ENCODE results near the gene RAD51B. TPM values are rescaled to one million over a fixed set of nuclear protein-coding genes. Genes with fewer than 3 reads are reported as not detected.

The RAD51B gene
- total RNA-seq, 4 donors from 2014 or later = 5.0 to 31.8 (median 20.6) TPM

GRCh38 chr14:67879026-67879425 is 59.4 kb downstream of the RAD51B start:
- intact Hi-C loops (cut with DNase I; ENCODE audit: low total_unique reads) (no loop called here), in situ Hi-C loops (cut with MboI; ENCODE audit: low pct_ligation_motif_present in 1 of 4, low pct_unique_long_range_greater_than_20kb in 1 of 4, low sequenced_read_pairs in 3 of 4) (no loop called here)
- Histone ChIP-seq H3K27me3 (no peaks in the 10 kb centered on the region), H3K4me3 (no peak overlapping the region), H3K27ac (no peak overlapping the region), H3K36me3 (no peaks in the 10 kb centered on the region), H3K4me1 (peaks cover 0 to 2% (median 0%) of the 10 kb centered on the region in 4 donors), H3K9me3 (no peaks in the 10 kb centered on the region)
- TF ChIP-seq POLR2A (IDR thresholded peaks at IDR 0.05) (no peak), POLR2AphosphoS5 (IDR thresholded peaks at IDR 0.05) (no peak), EP300 (IDR thresholded peaks at IDR 0.05; ENCODE audit: low read depth) (no peak), CTCF (IDR thresholded peaks at IDR 0.05) (no peak)
- no peak for DNase-seq

GRCh38 chr14:67881225-67881624 is 61.6 kb downstream of the RAD51B start:
- 63% methylated on average over 2 of the region's 2 CpGs; no CpG with 5 or more reads in 1 of the 2 donors for WGBS, 2 donors (ENCODE audit: low coverage in 1 of 2)
- Histone ChIP-seq H3K4me1 (peaks cover 0 to 8% (median 0%) of the 10 kb centered on the region in 4 donors), H3K27ac (no peak overlapping the region), H3K9me3 (no peaks in the 10 kb centered on the region), H3K36me3 (no peaks in the 10 kb centered on the region), H3K27me3 (no peaks in the 10 kb centered on the region), H3K4me3 (no peak overlapping the region)
- TF ChIP-seq CTCF (IDR thresholded peaks at IDR 0.05) = no peak
- no peak for TF ChIP-seq EP300 (IDR thresholded peaks at IDR 0.05; ENCODE audit: low read depth)
- TF ChIP-seq POLR2A (IDR thresholded peaks at IDR 0.05) = no peak
- no peak for TF ChIP-seq POLR2AphosphoS5 (IDR thresholded peaks at IDR 0.05)
- intact Hi-C loops (cut with DNase I; ENCODE audit: low total_unique reads) = no loop called here
- in situ Hi-C loops (cut with MboI; ENCODE audit: low pct_ligation_motif_present in 1 of 4, low pct_unique_long_range_greater_than_20kb in 1 of 4, low sequenced_read_pairs in 3 of 4) = no loop called here
- DNase-seq = no peak

- WGBS, 2 donors (ENCODE audit: low coverage in 1 of 2) = 91 to 100% methylated on average over 3 to 4 of the region's 4 CpGs
- no peak for TF ChIP-seq EP300 (IDR thresholded peaks at IDR 0.05; ENCODE audit: low read depth)
- Histone ChIP-seq H3K4me1 (peaks cover 0 to 8% (median 0%) of the 10 kb centered on the region in 4 donors), H3K36me3 (no peaks in the 10 kb centered on the region), H3K4me3 (no peak overlapping the region), H3K27ac (no peak overlapping the region), H3K9me3 (no peaks in the 10 kb centered on the region), H3K27me3 (no peaks in the 10 kb centered on the region)
- intact Hi-C loops (cut with DNase I; ENCODE audit: low total_unique reads) (no loop called here), in situ Hi-C loops (cut with MboI; ENCODE audit: low pct_ligation_motif_present in 1 of 4, low pct_unique_long_range_greater_than_20kb in 1 of 4, low sequenced_read_pairs in 3 of 4) (no loop called here)
- no peak for DNase-seq
These were observed 63.5 kb downstream of the RAD51B start for GRCh38 chr14:67882986-67883555.

GRCh38 chr14:67883717-67884116 is 64.1 kb downstream of the RAD51B start:
- Histone ChIP-seq H3K4me3 (no peak overlapping the region), H3K27ac (no peak overlapping the region), H3K4me1 (peaks cover 0 to 8% (median 0%) of the 10 kb centered on the region in 4 donors), H3K9me3 (no peaks in the 10 kb centered on the region), H3K36me3 (no peaks in the 10 kb centered on the region), H3K27me3 (no peaks in the 10 kb centered on the region)
- 68 to 72% methylated on average over 1 of the region's 1 CpG for WGBS, 2 donors (ENCODE audit: low coverage in 1 of 2)
- no peak for TF ChIP-seq POLR2A (IDR thresholded peaks at IDR 0.05)
- peak in 4 of 5 experiments; percentile 14 to 37 (median 24) for TF ChIP-seq CTCF (IDR thresholded peaks at IDR 0.05)
- no peak for TF ChIP-seq EP300 (IDR thresholded peaks at IDR 0.05; ENCODE audit: low read depth)
- no peak for TF ChIP-seq POLR2AphosphoS5 (IDR thresholded peaks at IDR 0.05)
- intact Hi-C loops (cut with DNase I; ENCODE audit: low total_unique reads) (no loop called here), in situ Hi-C loops (cut with MboI; ENCODE audit: low pct_ligation_motif_present in 1 of 4, low pct_unique_long_range_greater_than_20kb in 1 of 4, low sequenced_read_pairs in 3 of 4) (no loop called here)
- no peak for DNase-seq

- Histone ChIP-seq H3K9me3 (no peaks in the 10 kb centered on the region), H3K36me3 (no peaks in the 10 kb centered on the region), H3K27ac (no peak overlapping the region), H3K4me1 (peaks cover 0 to 8% (median 0%) of the 10 kb centered on the region in 4 donors), H3K4me3 (no peak overlapping the region), H3K27me3 (no peaks in the 10 kb centered on the region)
- WGBS, 2 donors (ENCODE audit: low coverage in 1 of 2) = 79 to 88% methylated on average over 2 of the region's 2 CpGs
- DNase-seq = no peak
- in situ Hi-C loops (cut with MboI; ENCODE audit: low pct_ligation_motif_present in 1 of 4, low pct_unique_long_range_greater_than_20kb in 1 of 4, low sequenced_read_pairs in 3 of 4) (no loop called here), intact Hi-C loops (cut with DNase I; ENCODE audit: low total_unique reads) (no loop called here)
- TF ChIP-seq POLR2A (IDR thresholded peaks at IDR 0.05) (no peak), EP300 (IDR thresholded peaks at IDR 0.05; ENCODE audit: low read depth) (no peak), CTCF (IDR thresholded peaks at IDR 0.05) (no peak), POLR2AphosphoS5 (IDR thresholded peaks at IDR 0.05) (no peak)
These were observed 66.6 kb downstream of the RAD51B start for GRCh38 chr14:67886191-67886590.
